Choroid plexus epithelial cell (primary cell): ENCODE data around the gene EQTN.

ENCODE experiments used
- DNase-seq: peaks from one replicate; pipeline ENCODE4 v3.0.0-alpha.2; 2010; ENCODE audit warnings: low read depth
- H3K4me3 ChIP-seq: 2 replicates; pipeline ENCODE4 v1.5.1; 2011; ENCODE audit warnings: low read depth, mild to moderate bottlenecking, control low read depth, low read length, moderate library complexity
- CTCF ChIP-seq: conservative IDR thresholded peaks from 2 replicates; pipeline ENCODE4 v1.5.1; 2011; ENCODE audit warnings: low read depth, mild to moderate bottlenecking, control low read depth, inconsistent platforms, low read length, moderate library complexity

The EQTN gene

GRCh38 chr9:27333241-27334052, 36.5 kb upstream of the EQTN start:
- peak; percentile 83 for TF ChIP-seq CTCF
- no peak overlapping the region for H3K4me3 ChIP-seq
- peak; percentile 93 for DNase-seq

GRCh38 chr9:27331393-27331792, 34.4 kb upstream of the EQTN start:
- no peak overlapping the region for H3K4me3 ChIP-seq
- no peak for DNase-seq
- TF ChIP-seq CTCF: no peak

GRCh38 chr9:27329291-27329690, 32.3 kb upstream of the EQTN start:
- no peak for TF ChIP-seq CTCF
- no peak for DNase-seq
- no peak overlapping the region for H3K4me3 ChIP-seq

GRCh38 chr9:27328483-27328882, 31.5 kb upstream of the EQTN start:
- no peak for TF ChIP-seq CTCF
- H3K4me3 ChIP-seq: no peak overlapping the region
- DNase-seq: no peak

- no peak overlapping the region for H3K4me3 ChIP-seq
These were observed 14.2 kb upstream of the EQTN start for GRCh38 chr9:27311184-27311583.

GRCh38 chr9:27310582-27310981, 13.6 kb upstream of the EQTN start:
- H3K4me3 ChIP-seq: no peak overlapping the region
- TF ChIP-seq CTCF: no peak
- no peak for DNase-seq

More at GRCh38 chr9:27311184-27311583, 14.2 kb upstream of the EQTN start:
- TF ChIP-seq CTCF: no peak
- no peak for DNase-seq
